COR-L47 (cell line): ENCODE data around the gene ACHE.

Experiments used
- DNase-seq: peaks from one replicate; lab custom pipeline; 2025; lab: John Stamatoyannopoulos, UW

Gene ACHE

DNA sequence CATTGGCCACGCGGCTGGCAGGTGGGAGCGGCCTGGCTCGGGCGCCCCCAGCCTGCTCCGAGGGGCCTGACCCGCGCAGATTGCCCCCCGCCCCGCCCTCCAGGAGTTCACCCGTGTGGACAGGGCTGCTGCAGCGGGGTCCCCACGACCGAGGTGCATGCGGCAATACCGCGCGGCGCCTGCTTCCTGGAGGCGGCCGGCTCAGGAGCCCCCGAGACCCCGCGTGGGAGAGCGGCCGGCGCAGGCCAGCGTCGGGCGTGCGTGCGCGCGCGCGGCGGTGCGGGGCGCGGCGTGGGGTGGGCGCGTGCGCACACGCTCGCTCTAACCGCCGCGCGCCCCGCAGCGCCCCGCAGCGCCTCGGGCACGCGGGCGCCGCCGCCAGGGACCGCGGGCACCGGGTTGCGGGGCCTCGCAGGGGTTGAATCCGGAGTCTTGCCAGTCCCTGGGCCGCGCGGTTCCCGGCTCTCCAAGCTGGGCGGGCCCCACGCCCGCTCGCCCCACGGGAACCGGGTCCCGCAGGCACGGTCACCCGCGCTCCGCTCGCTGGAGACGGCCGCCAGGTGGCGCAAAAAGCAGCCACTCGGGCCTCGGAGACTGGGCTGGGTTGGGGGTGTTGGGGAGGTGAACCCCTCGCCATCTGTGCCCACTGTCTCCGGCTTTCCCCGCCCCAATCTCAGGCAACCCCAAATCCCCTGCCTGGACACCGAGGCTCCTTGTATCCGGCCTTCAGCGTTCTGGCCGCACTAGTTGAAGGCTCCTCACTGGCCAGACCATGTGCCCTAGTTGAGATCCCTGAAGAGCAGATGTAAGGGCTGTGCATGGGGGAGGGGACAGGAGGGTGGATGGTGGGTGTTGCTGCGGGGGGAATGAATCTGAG, 1.3 kb upstream of the ACHE start:
- no peak for DNase-seq

DNA sequence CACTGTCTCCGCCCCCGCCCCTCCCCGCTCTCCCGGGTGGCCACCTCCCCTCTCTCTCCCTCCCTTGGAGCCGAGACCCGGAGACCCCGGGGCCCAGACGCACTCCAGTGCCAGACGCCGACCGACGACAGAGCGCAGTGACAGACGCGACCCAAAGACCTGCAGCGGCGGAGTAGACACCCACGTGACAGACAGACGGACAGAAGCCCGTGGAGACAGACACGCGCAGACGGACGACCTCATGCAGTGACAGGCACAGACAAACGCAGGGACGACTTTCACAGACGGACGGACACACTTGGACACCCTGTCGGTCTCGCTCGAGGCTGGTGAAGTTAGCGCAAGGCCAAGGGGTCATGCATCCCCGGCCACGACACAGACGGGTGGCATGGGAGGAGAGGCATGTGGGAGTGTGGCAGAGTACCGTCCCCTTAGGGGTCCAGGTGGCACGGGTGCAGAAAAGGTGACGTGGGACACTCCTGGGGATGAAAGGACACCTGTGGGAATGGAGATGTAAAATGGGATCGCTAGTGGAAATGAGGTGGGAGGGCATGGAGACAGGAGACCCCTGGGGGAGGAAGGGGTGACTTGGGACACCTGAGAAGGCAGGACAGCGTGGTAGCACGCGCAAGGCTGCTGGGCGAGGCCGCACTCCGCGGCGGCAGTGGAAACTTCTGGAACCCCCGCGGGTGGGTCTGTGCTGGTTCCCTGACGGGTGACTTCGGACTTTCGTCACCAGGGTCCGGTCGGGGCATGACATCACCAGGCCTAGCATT, 456 bp upstream of the ACHE start:
- peak; percentile 23 for DNase-seq

DNA sequence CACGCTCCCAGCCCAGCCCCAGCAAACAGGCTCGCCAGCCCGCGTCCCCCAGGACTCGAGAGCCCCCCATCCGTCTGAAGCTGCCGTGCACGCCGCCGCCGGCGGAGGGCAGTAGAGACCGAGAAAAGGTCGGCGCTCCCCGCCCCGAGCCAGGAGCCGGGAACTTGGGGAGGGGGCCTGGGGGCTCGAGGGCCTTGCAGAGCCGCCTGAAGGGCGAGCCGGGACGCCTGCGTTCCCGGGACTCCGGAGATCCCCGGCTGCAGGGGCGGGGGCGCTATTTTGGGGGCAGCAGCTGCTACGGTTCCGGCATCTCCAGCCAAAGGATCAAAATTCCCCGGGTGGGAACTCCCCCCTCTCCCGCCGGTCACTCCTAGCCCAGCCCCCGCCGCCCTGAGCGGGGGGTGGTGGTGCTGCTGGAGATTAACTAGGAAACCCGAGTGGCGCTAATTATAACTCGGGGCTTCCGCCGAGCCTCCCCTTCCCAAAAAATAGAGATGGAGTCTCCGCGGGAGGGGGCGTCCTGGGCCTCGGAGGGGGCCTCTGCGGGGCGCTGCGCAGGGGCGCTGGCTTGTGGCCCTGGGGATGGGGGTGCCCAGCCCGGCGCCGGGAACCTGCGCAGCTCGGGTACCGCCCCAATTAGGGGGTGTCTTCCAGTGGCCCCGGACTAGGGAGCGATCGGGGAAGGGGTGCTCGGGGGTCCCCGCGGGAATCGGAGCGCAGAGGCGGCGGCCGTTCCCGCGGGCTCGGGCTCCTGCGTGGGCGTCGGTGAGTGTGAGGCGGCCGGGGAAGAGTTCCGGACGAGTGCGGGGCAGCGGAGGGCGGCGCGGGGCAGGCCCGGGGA, 608 bp downstream of the ACHE start:
- peak; percentile 25 for DNase-seq

GRCh38 chr7:100893910-100894721, 1.6 kb downstream of the ACHE start:
- DNase-seq, result no peak

DNA sequence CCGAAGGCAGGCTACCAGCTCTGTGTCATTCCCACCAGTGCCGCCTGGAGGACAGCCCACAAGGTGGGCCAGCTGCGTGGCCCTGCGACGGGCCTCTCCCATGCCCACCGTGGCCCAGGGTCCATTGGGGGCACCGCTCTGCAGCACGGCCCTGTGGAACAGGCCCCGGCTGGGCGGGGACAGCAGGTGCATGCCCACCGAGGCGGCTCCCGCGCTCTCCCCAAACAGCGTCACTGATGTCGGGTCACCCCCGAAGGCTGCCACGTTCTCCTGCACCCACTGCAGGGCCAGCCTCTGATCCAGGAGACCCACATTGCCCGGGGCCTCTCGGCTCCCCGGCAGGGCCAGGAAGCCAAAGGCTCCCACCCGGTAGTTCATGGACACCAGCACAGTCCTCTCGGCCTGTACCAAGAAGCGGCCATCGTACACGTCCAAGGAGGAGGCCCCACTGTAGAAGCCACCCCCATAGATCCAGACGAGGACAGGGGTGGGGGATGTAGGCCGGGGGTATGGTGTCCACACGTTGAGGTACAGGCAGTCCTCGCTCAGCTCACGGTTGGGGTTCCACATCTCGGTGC, 2.3 kb downstream of the ACHE start:
- no peak for DNase-seq

DNA sequence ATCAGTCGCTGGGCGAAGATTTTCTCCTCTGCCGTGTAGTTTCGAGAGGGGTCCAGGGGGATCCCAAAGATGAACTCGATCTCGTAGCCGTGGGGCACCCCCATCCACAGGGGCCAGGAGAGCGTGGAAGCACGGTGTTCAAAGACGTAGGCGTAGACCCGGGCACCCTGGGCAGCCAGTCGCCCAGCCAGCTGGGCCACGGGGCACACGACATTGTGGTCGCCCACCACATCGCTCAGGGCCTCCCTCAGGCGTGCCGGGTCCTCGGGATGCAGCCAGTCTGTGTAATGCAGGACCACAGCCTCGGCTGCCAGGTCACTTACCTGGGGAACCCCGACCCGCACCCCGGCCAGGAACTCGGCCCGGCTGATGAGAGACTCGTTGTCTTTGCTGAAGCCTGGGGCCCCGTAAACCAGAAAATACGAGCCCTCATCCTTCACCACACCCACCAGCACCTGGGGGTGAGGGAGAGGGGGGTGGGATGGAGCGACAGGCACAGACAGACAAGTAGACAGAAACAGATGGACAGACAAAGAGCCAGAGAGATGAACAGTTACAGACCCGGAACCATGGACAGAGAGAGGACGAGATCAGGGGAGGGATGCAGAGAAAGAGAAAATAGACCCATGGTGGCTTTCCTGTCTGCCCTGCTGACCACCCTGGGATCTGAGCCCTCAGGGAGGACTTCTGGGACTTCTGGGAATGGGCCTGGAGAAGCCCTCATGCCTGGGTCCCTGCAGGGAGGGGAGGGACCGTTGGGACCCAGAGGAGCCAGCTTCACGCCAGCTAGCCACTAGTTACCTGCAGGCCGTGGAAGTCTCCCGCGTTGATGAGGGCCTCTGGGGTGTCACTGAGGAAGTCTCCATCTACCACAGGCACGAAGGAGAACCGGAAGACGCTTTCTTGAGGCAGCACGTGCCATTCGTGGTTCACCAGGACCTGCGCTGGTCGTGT, 3.0 kb downstream of the ACHE start:
- DNase-seq, result no peak

GRCh38 chr7:100891568-100892247, 4.0 kb downstream of the ACHE start:
- no peak for DNase-seq

DNA sequence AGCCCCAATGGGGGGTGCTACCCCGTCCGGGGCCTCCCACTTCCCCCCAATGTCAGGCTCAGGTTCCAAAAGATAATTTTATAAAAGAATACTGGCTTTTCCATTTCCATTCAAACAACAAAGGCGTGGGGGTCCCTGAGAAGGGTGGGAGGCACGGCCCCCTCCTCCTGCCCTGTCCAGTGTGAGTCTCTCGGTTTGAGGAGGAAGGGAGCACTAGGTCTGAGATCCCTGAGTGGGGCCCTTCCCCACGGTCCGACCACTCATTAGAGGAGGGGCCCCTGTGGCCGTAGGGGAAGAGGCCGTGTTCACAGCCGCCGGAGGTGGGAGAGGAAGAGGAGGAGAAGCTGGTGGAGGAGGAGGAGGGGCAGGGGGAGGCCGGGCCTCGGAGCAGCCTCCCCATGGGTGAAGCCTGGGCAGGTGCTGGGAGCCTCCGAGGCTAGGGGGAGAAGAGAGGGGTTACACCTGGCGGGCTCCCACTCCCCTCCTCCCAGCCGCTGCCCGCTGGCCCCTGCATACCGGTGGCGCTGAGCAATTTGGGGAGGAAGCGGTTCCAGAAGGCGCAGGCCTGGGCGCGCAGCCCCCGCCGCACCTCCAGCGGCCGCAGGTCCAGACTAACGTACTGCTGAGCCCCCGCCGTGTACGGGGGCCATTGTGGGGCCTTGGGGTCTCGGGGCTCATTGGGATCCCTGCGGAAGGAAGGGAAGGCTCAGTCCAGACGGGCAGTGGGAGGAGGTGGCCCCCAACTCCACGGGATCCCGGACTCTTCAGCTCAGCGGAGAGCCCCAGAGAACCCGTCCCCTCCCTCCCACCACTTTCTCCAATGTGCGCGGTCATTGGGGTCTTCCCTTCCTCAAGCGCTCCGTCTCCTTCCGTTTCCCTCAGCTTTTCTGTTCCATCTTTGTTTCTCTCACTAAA, 4.8 kb downstream of the ACHE start:
- no peak for DNase-seq

GRCh38 chr7:100888988-100889750, 6.5 kb downstream of the ACHE start, which contains the start of gene UFSP1:
Gene UFSP1, minus strand, starts transcription at chr7:100889715. Its CDS starts 444 bp downstream, at chr7:100889271.
- DNase-seq, result no peak

- DNase-seq, result no peak
Observed at GRCh38 chr7:100888291-100888987, 7.2 kb downstream of the ACHE start.

DNA sequence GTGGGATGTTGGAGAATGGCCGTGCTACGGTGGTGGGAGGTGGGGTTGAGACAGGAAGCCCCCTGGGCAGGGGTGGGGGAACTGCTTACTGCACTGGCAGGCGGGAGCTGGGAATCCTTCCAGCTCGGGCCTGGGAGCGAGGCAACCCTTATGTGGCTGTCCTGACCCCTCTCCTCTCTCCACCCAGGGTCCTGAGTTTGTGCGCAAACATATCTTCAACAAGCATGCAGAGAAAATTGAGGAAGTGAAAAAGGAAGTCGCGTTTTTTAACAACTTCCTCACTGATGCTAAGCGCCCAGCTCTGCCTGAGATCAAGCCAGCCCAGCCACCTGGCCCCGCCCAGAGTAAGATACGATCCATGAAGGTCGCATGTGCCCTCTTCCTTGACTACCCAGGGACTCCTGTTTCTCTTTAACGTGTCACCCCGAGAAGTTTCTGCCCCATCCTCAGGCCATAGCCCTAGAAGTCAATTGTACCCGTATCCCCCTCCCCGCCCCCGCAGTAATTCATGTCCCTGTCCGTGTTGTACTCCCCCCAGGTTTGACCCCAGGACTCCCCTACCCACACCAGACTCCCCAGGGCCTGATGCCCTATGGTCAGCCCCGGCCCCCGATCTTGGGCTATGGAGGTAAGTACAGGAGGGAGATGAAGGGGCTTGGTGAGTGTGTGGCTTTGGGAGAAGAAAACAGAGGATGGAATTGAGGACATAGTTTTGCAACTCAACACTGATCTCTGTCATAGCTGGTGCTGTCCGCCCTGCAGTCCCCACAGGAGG, 8.0 kb downstream of the ACHE start:
- no peak for DNase-seq

- no peak for DNase-seq
Observed at GRCh38 chr7:100886936-100887515, 8.7 kb downstream of the ACHE start.

- no peak for DNase-seq
Observed at GRCh38 chr7:100886142-100886935, 9.3 kb downstream of the ACHE start.

DNA sequence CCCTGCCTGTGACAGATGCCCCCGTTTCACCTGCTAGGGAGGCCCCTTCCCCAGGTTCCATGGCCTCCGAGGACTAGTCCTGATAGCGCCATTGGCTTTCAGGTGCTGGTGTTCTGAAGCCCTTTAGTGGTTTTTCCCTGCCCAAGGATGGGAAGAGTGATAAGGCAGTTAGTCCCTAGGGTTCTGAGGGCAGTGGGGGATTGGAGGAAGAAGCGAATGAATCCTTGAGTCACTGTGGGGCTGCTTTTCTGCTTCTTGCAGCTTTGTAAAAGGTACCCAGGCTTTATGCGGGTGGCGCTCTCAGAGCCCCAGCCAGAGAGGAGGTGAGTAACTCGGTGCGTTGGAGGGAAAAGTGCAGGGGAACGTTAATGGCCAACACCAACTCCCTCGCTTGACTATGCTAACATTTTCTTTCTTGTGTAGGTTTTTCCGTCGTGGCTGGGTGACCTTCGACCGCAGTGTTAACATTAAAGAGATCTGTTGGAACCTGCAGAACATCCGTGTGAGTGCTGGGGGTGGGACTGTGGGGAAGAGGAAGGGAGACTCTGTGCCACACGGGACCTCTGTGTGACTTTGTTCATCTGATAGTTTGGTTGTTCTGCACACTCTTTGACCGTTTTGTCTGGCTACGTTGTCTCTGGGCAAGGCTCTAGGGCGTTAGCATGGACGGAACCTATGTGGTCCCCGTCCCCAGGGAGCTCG, 10.1 kb downstream of the ACHE start:
- no peak for DNase-seq
